Left renal cortex interstitium (tissue), 4 donors: ENCODE measurements around the gene C1orf122. TPM values are rescaled to one million over a fixed set of nuclear protein-coding genes. Genes with fewer than 3 reads are reported as not detected.
A peak's percentile ranks its signal among the peaks of the same experiment; 100 is the strongest.

Experiments
- DNase-seq, 4 donors: peaks; one replicate each; pipeline ENCODE4 v3.0.0-alpha.2; 2013; ENCODE audit warnings: low read depth in 4 of 4, low spot score in 2 of 4, missing footprints in 1 of 4
- polyA plus RNA-seq, 4 donors: library from polyadenylated mRNA; unstranded; fragments of 120-200 nt; gene quantifications; one replicate each; pipeline ENCODE4 v1.2.1, GENCODE V29; 2013; ENCODE audit not compliant: insufficient read length in 4 of 4

The C1orf122 gene
- polyA plus RNA-seq, 4 donors = 21.7 to 45.5 (median 30.0) TPM

GRCh38 chr1:37795340-37796125, 12.1 kb upstream of the C1orf122 start:
- DNase-seq = peak in 1 of 4 donors; percentile 58

- no peak for DNase-seq
Observed at GRCh38 chr1:37797750-37798345, 9.7 kb upstream of the C1orf122 start.

GRCh38 chr1:37802439-37802838, 5.2 kb upstream of the C1orf122 start:
- no peak for DNase-seq

- no peak for DNase-seq
Observed at GRCh38 chr1:37807220-37807554, 403 bp upstream of the C1orf122 start.

- DNase-seq = no peak
Observed at GRCh38 chr1:37808369-37809319, 1.1 kb downstream of the C1orf122 start.

- no peak for DNase-seq
Observed at GRCh38 chr1:37809942-37810341, 2.4 kb downstream of the C1orf122 start.

GRCh38 chr1:37811027-37811655, 3.6 kb downstream of the C1orf122 start:
- DNase-seq = no peak

- no peak for DNase-seq
Observed at GRCh38 chr1:37813529-37814145, 6.0 kb downstream of the C1orf122 start.

GRCh38 chr1:37814252-37814651, 6.7 kb downstream of the C1orf122 start:
- no peak for DNase-seq

- no peak for DNase-seq
Observed at GRCh38 chr1:37817481-37817880, 9.9 kb downstream of the C1orf122 start.

- DNase-seq = no peak
Observed at GRCh38 chr1:37821481-37821880, 13.9 kb downstream of the C1orf122 start.

- no peak for DNase-seq
Observed at GRCh38 chr1:37822906-37823815, 15.6 kb downstream of the C1orf122 start.

- DNase-seq = no peak
Observed at GRCh38 chr1:37824001-37824400, 16.4 kb downstream of the C1orf122 start.

- no peak for DNase-seq
Observed at GRCh38 chr1:37825506-37825905, 17.9 kb downstream of the C1orf122 start.

GRCh38 chr1:37828410-37829074, 21.0 kb downstream of the C1orf122 start:
- DNase-seq = no peak

- no peak for DNase-seq
Observed at GRCh38 chr1:37831109-37831508, 23.5 kb downstream of the C1orf122 start.

GRCh38 chr1:37831809-37832208, 24.2 kb downstream of the C1orf122 start:
- DNase-seq = no peak

- DNase-seq = no peak
Observed at GRCh38 chr1:37836788-37837187, 29.2 kb downstream of the C1orf122 start.

- no peak for DNase-seq
Observed at GRCh38 chr1:37839676-37840075, 32.1 kb downstream of the C1orf122 start.
